Esophagus mucosa (tissue), 1 donor: ENCODE data around the gene ZDHHC3. TPM values are rescaled to one million over a fixed set of nuclear protein-coding genes. Genes with fewer than 3 reads are reported as not detected.
A peak's percentile ranks its signal among the peaks of the same experiment; 100 is the strongest.
"Not testable (repeated sequence)": the region's sequence is repeated elsewhere in the genome, so short reads cannot be mapped to it uniquely, and the experiment has no call there.

Source experiments
- ATAC-seq: fragments of 200-7000 bp; cut with Tn5 transposase; one replicate; pipeline ENCODE4 v1.9.1; 2020
- total RNA-seq: library from RNA; stranded (reverse); gene quantifications from one replicate; pipeline ENCODE4 v1.2.4, GENCODE V29; 2023
- donor health status: DM: yes; HTN: yes; CAD: no.

Gene ZDHHC3
- total RNA-seq, 1 donor from 2014 or later = 72.3 TPM

- ATAC-seq = peak; percentile 39
These were observed 12.2 kb downstream of the ZDHHC3 start for GRCh38 chr3:44963571-44964325.

- ATAC-seq = no peak
These were observed 13.2 kb downstream of the ZDHHC3 start for GRCh38 chr3:44962621-44963393.

- no peak for ATAC-seq
These were observed 14.1 kb downstream of the ZDHHC3 start for GRCh38 chr3:44961888-44962287.

DNA sequence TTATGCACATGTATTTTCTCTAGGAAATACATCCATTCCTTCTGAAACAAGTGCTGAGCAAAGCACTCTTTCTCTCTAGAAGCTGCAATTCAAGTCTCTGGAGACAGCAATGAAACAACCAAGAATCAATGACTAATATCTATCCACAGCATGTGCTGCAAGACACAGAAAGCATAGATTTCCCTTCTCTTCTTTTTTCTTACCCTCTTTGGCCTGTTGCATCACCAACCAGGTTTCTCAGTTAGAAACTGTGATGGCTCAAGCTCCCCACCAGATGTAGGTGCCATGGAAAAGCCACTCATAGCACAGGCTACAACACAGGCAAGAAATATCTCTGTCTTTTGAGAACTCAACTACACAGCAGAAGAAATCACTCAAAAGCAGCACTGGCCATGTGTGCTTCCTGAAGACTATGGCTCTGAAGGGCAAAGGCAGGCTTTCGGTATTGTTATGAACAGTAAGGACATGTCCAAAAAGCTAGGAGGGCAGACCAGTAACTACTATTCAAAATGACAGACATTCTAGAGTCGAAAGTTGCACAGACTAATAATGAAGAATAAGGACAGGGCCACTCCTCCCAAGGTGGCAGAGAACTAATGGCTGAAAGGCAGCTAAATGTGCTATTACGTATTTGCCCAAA is 15.5 kb downstream of the ZDHHC3 start:
- peak; percentile 12 for ATAC-seq

GRCh38 chr3:44958386-44958785 is 17.6 kb downstream of the ZDHHC3 start:
- ATAC-seq = peak; percentile 77

DNA sequence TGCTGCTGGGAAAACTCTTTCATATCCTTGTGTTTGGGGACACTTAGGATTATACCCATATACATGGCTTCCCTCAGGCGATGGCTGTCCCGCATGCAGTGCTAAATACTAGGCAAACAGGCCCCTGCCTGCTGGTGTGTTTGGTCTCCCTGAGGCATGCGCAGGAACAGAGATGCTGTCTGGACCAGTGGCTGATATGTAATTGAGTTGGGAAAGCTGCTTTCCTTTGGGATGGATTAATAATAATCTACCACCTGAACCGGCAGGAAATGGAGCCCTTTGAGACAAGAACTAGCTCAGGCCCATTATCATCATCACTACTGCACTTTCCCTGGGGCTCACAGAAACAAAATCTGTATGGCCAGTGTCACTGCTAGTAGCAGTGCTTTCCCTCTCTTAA is 18.0 kb downstream of the ZDHHC3 start:
- ATAC-seq = no peak

GRCh38 chr3:44955917-44956316 is 20.1 kb downstream of the ZDHHC3 start:
- ATAC-seq = no peak

GRCh38 chr3:44954962-44955361 is 21.0 kb downstream of the ZDHHC3 start:
- ATAC-seq = no peak

GRCh38 chr3:44954304-44954703 is 21.7 kb downstream of the ZDHHC3 start:
- no peak for ATAC-seq

GRCh38 chr3:44952689-44953088 is 23.3 kb downstream of the ZDHHC3 start:
- peak; percentile 73 for ATAC-seq

DNA sequence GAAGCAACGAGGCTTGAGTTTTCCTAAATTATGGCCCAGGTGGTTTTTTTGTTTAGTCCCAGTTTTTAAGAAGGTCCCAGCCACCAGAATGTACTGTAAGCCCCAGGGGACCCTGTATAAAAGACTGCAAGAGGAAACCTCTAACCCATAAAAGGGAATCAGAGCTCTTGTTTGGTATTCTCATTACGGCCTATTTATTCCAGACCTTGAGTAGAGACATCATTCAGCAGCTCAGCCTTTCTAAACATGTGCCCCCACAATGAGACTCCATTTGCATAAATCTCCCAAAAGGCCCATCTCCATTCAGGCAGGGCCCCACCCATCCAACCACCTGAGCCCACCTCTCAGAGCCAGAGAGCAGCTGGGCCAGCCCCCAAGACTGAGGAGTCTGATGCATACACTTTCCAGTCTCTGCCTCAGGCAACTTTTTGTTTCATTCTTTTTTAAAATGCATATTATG is 25.7 kb downstream of the ZDHHC3 start:
- ATAC-seq = no peak

DNA sequence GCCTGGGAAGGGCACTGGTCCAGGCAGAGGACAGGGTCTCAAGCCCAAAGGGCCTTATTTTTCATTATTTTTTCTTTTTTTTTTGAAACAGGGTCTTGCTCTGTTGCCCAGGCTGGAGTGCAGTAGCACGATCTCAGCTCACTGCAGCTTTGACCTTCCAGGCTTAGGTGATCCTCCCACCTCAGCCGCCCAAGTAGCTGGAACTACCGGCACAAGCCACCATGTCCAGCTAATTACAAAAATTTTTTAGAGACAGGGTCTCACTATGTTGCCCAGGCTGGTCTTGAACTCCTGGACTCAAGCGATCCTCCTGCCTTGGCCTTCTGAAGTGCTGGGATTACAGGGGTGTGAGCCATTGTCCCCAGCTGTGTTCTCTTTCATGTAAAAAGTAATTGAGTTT is 26.2 kb downstream of the ZDHHC3 start:
- not testable (repeated sequence) for ATAC-seq

DNA sequence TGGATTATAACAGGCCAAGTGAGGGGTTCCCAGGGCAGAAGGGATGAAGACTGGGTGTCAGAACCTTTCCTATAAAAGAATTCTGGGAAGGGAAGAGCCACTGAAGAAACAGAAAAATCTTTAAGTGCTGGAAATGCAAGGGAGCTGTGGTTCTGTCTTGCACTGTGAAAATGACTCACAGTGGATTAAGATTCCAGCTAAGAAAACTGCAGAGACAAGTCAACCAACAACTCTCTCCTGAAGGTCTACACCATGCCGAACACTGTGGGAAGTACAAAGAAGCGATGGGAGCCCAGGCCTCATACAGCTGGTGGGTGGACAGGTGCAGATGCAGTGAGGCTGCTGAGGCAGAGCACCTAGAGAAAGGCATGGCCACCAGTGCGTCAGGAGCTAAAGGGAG is 27.7 kb downstream of the ZDHHC3 start:
- peak; percentile 56 for ATAC-seq

GRCh38 chr3:44942202-44942921 is 33.6 kb downstream of the ZDHHC3 start:
- peak; percentile 84 for ATAC-seq

GRCh38 chr3:44939581-44940036 is 36.4 kb downstream of the ZDHHC3 start:
- ATAC-seq = no peak

DNA sequence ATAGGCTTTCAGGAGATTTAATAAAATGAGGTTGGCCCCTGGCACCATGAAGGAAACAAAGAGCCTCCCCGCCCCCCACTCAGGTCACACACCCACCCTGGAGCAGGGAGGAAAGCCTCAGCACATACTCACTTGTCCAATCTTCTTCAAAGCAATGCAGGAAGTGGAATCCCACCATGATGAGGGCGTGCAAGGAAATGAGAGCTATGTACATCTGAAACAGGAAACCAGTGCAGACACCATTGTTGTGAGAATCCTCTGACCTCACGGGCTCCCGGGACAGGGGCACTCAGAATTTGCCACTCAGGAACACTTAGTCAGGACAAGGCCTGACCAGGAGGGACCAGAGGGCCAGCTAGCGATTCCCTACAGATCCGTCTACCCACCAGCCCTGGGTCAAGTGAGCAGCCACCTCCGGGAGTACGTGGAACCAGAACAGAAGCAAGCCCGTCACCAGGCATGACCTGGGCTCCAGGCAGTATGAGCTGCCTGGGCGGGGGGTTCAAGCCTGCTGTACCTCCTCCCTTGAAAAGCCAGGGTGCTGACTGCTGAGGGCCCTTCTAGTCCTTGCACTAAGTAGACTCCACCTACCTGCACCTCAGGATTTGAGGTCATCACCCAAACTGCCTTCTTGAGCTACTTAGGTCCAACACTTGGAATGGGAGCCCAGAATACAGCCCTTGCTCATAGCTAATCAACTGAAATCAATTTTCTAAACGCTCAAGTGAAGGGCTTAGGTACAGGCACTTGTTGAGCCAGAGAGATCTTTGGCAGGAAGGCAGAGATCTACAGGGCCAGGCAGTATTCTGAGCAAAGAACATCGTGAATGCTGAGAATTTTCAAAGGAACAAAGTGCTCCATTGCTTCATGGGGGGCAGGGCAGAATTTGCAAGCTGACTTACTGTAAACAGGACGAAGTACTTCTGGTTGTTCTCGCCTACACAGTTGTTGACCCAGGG is 42.7 kb downstream of the ZDHHC3 start:
- ATAC-seq = no peak

- ATAC-seq = no peak
These were observed 43.7 kb downstream of the ZDHHC3 start for GRCh38 chr3:44932271-44932670.

- no peak for ATAC-seq
These were observed 44.2 kb downstream of the ZDHHC3 start for GRCh38 chr3:44931791-44932190.

DNA sequence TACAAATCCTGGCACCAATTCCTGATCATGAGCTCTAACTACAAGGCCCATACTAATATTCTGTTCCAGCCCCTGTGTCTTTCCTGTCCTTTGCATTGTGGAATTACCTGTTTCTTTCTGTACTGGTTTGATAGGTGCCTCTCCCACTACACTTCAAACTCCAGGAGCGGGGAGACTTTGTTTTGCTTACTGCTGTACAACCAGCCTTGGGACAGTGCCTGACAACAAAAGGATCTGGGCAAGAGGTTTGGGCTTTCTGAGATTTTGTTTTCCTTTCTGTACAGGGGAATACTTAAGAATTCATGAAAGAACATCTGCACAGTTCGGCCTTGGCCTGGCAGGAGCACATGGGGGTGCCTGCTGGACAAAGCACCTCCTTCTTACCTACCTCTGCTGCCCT is 45.1 kb downstream of the ZDHHC3 start:
- no peak for ATAC-seq

- ATAC-seq = no peak
These were observed 46.2 kb downstream of the ZDHHC3 start for GRCh38 chr3:44929782-44930181.

DNA sequence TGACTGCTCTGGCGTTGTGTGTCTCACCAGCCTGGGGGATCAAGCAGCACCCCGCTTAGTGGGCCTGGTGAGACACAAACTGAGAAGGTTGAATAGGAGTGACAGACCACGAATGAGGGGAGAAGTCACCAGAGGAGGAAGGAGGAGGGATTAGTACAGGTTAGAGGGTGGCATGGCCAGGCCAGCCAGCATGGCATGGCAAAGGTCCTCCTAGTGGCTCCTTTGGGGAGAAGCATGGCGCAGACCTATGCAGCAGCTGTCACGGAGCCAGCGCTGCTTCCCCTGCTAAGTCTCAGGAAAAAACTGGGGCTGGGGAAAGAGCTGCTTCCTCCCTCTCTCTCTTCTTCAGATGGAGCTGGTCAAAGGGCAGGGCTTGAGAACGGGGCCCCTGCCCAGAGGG is 48.6 kb downstream of the ZDHHC3 start:
- no peak for ATAC-seq
